ENCODE results near the gene RMC1. TPM values are rescaled to one million over a fixed set of nuclear protein-coding genes. Genes with fewer than 3 reads are reported as not detected.

The RMC1 gene
- total and polyA plus RNA-seq, 2 of the 13 experiments (the other 11 are each of a cell fraction or from before 2014, with no cell fraction given), result 9.4 to 19.5 TPM

DNA sequence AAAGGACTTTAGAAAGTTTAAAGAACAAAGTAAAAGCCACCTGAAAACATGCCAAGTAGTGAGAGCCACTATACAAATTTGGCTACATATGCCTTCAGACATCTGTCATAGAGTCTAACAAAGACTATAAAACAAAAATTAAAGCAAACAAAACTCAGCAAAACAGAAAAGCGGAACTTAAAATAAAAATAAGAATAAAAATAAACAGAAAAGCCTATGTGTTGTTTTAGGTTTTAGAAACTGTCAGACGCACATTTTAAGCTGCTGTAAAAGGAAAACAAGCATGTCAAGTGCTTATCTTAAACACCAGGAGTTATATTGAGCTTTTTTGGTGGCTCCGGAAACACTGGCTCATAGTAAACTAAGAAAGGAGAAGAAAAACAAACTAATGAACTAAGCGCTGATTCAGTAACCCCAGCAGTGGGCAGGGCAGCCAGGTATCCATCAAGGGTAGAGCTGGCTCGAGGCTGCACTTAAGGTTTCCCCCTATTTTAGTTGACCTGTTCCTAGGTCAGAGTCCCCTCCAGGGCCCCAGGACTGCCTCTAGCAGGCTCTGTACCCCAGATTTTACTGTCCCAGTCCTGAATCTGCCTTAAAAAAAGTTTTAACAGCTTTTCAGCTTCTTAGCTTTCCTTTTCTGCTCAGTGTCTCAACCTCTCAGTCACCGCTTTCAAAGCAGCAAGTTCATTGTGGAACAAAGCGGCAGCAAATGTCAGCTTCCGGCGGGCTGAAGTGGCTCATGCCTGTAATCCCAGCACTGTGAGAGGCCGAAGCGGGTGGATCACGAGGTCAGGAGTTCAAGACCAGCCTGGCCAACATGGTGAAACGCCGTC is 15.4 kb upstream of the RMC1 start (continued):
- no peak for TF ChIP-seq HNF4G (IDR thresholded peaks at IDR 0.05; ENCODE audit: borderline replicate concordance, low read depth, low read length)
- no peak for TF ChIP-seq HNF4G (CRISPR knock-in tag; IDR thresholded peaks at IDR 0.05; ENCODE audit: borderline replicate concordance, low read depth)
- TF ChIP-seq ZNF101 (CRISPR knock-in tag; IDR thresholded peaks at IDR 0.05; ENCODE audit: borderline replicate concordance, low read depth), result no peak
- no peak for TF ChIP-seq TMF1 (CRISPR knock-in tag; IDR thresholded peaks at IDR 0.05; ENCODE audit: low read depth)
- TF ChIP-seq ZFP36L1 (CRISPR knock-in tag; IDR thresholded peaks at IDR 0.05), result no peak
- TF ChIP-seq ELF1 (CRISPR knock-in tag; IDR thresholded peaks at IDR 0.05), result 0 out of 2 replicates have a peak, but pooled peaks have one; percentile 17
- peak; percentile 93 for TF ChIP-seq ZMYM2 (CRISPR knock-in tag; IDR thresholded peaks at IDR 0.05)
- TF ChIP-seq ZBTB34 (CRISPR knock-in tag; IDR thresholded peaks at IDR 0.05), result no peak
- no peak for TF ChIP-seq PAWR (CRISPR knock-in tag; IDR thresholded peaks at IDR 0.05; ENCODE audit: borderline replicate concordance)
- no peak for TF ChIP-seq ZNF839 (CRISPR knock-in tag; IDR thresholded peaks at IDR 0.05; ENCODE audit: borderline replicate concordance)
- TF ChIP-seq RFXAP (CRISPR knock-in tag; IDR thresholded peaks at IDR 0.05; ENCODE audit: borderline replicate concordance), result no peak
- 0 out of 2 replicates have a peak, but pooled peaks have one; percentile 38 for TF ChIP-seq HDAC2 (CRISPR knock-in tag; IDR thresholded peaks at IDR 0.05)
- TF ChIP-seq ZNF124 (CRISPR knock-in tag; IDR thresholded peaks at IDR 0.05), result no peak
- no peak for TF ChIP-seq CENPX (CRISPR knock-in tag; IDR thresholded peaks at IDR 0.05)
- TF ChIP-seq SP140L (CRISPR knock-in tag; IDR thresholded peaks at IDR 0.05; ENCODE audit: borderline replicate concordance), result no peak
- TF ChIP-seq ATF1 (CRISPR knock-in tag; IDR thresholded peaks at IDR 0.05), result no peak
- no peak for TF ChIP-seq ZC3H13 (CRISPR knock-in tag; IDR thresholded peaks at IDR 0.05)
- TF ChIP-seq ZNF343 (CRISPR knock-in tag; IDR thresholded peaks at IDR 0.05), result no peak
- no peak for TF ChIP-seq ZNF350 (CRISPR knock-in tag; IDR thresholded peaks at IDR 0.05; ENCODE audit: borderline replicate concordance, low read depth)
- no peak for TF ChIP-seq CREB1 (IDR thresholded peaks at IDR 0.05)
- 0 out of 2 replicates have a peak, but pooled peaks have one; percentile 26 for TF ChIP-seq CREB1 (CRISPR knock-in tag; IDR thresholded peaks at IDR 0.05)
- no peak for TF ChIP-seq TBP (CRISPR knock-in tag; IDR thresholded peaks at IDR 0.05)
- TF ChIP-seq HDAC6 (IDR thresholded peaks at IDR 0.05; ENCODE audit: low read depth, low read length), result no peak
- TF ChIP-seq ZNF549 (CRISPR knock-in tag; IDR thresholded peaks at IDR 0.05), result no peak
- TF ChIP-seq ZNF121 (CRISPR knock-in tag; IDR thresholded peaks at IDR 0.05), result no peak
- TF ChIP-seq ZNF136 (CRISPR knock-in tag; IDR thresholded peaks at IDR 0.05; ENCODE audit: low read depth), result no peak
- 0 out of 2 replicates have a peak, but pooled peaks have one; percentile 43 for TF ChIP-seq ZNF563 (CRISPR knock-in tag; IDR thresholded peaks at IDR 0.05)
- TF ChIP-seq JUNB (CRISPR knock-in tag; IDR thresholded peaks at IDR 0.05; ENCODE audit: borderline replicate concordance), result no peak
- no peak for TF ChIP-seq IRX3 (CRISPR knock-in tag; IDR thresholded peaks at IDR 0.05; ENCODE audit: borderline replicate concordance, low read depth)
- no peak for TF ChIP-seq BRD4 (CRISPR knock-in tag; IDR thresholded peaks at IDR 0.05)
- 0 out of 2 replicates have a peak, but pooled peaks have one; percentile 50 for TF ChIP-seq ZNF747 (CRISPR knock-in tag; IDR thresholded peaks at IDR 0.05; ENCODE audit: borderline replicate concordance)
- no peak for TF ChIP-seq ZNF263 (CRISPR knock-in tag; IDR thresholded peaks at IDR 0.05)
- TF ChIP-seq TBX2 (CRISPR knock-in tag; IDR thresholded peaks at IDR 0.05; ENCODE audit: borderline replicate concordance), result peak; percentile 38; the same call in 1 of the 2 replicates

All from HepG2 (cell line).